ENCODE results near the gene ASB14.

ASB14 gene

GRCh38 chr3:57279685-57280084 is 12.8 kb downstream of the ASB14 start:
- no peaks in the 10 kb centered on the region for H3K27me3 ChIP-seq (ENCODE audit: insufficient read depth, low read length)
- no peaks in the 10 kb centered on the region for H3K79me2 ChIP-seq (ENCODE audit: insufficient read depth, low read length)
- no peak overlapping the region for H2AFZ ChIP-seq (ENCODE audit: low read length)
- no peaks in the 10 kb centered on the region for H3K4me1 ChIP-seq (ENCODE audit: insufficient read depth, low read length, severe bottlenecking)
- no peaks in the 10 kb centered on the region for H3K9me2 ChIP-seq (ENCODE audit: low read depth, low read length)
- H3K27ac ChIP-seq (ENCODE audit: low read depth, low read length, poor library complexity, severe bottlenecking): no peak overlapping the region
- H3K4me3 ChIP-seq (ENCODE audit: low read depth, low read length, poor library complexity, severe bottlenecking): no peak overlapping the region
- H3K4me2 ChIP-seq (ENCODE audit: low read length): no peak overlapping the region
- H3K9ac ChIP-seq (ENCODE audit: low read length): no peak overlapping the region
- TF ChIP-seq, protein P1, sequence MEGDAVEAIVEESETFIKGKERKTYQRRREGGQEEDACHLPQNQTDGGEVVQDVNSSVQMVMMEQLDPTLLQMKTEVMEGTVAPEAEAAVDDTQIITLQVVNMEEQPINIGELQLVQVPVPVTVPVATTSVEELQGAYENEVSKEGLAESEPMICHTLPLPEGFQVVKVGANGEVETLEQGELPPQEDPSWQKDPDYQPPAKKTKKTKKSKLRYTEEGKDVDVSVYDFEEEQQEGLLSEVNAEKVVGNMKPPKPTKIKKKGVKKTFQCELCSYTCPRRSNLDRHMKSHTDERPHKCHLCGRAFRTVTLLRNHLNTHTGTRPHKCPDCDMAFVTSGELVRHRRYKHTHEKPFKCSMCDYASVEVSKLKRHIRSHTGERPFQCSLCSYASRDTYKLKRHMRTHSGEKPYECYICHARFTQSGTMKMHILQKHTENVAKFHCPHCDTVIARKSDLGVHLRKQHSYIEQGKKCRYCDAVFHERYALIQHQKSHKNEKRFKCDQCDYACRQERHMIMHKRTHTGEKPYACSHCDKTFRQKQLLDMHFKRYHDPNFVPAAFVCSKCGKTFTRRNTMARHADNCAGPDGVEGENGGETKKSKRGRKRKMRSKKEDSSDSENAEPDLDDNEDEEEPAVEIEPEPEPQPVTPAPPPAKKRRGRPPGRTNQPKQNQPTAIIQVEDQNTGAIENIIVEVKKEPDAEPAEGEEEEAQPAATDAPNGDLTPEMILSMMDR (IDR thresholded peaks at IDR 0.05; ENCODE audit: low read length): no peak
- no peaks in the 10 kb centered on the region for H3K9me3 ChIP-seq (ENCODE audit: low read length)
- peaks cover 1% of the 10 kb centered on the region for H3K36me3 ChIP-seq (ENCODE audit: insufficient read depth, low read length)
- no peaks in the 10 kb centered on the region for H4K20me1 ChIP-seq (ENCODE audit: insufficient read depth, low read length)
- no peaks in the 10 kb centered on the region for H3F3A ChIP-seq (ENCODE audit: insufficient read depth, low read length)

DNA sequence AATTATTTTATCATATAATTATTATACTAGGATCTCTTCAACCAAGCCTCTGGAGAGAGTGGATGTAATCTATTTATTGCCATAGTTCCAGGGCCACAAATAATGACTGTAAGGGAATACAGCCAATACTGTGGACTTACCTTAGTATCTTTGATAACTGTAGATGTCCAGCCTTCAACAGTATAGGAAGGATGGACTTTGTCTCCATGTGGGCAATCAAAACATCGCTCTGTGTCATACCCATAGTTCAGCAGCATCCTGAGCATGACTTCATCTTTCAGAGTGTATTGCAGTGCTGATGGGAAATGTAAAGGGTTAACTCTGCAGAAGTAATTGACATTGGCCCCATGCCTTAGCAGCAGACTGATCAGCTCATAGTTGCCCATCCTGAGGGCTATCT is 14.2 kb downstream of the ASB14 start:
- no peaks in the 10 kb centered on the region for H3K79me2 ChIP-seq (ENCODE audit: insufficient read depth, low read length)
- H3K4me1 ChIP-seq (ENCODE audit: insufficient read depth, low read length, severe bottlenecking): no peaks in the 10 kb centered on the region
- H3K9me2 ChIP-seq (ENCODE audit: low read depth, low read length): no peaks in the 10 kb centered on the region
- peaks cover 13% of the 10 kb centered on the region for H3K36me3 ChIP-seq (ENCODE audit: insufficient read depth, low read length)
- H3K27ac ChIP-seq (ENCODE audit: low read depth, low read length, poor library complexity, severe bottlenecking): no peak overlapping the region
- H3F3A ChIP-seq (ENCODE audit: insufficient read depth, low read length): no peaks in the 10 kb centered on the region; the same call in 1 of the 2 replicates
- no peaks in the 10 kb centered on the region for H3K9me3 ChIP-seq (ENCODE audit: low read length)
- no peaks in the 10 kb centered on the region for H4K20me1 ChIP-seq (ENCODE audit: insufficient read depth, low read length)
- H2AFZ ChIP-seq (ENCODE audit: low read length): no peak overlapping the region
- TF ChIP-seq EZH2 (IDR thresholded peaks at IDR 0.05; ENCODE audit: borderline replicate concordance, low read length): no peak
- TF ChIP-seq, protein P1 (IDR thresholded peaks at IDR 0.05; ENCODE audit: low read length): no peak
- H3K9ac ChIP-seq (ENCODE audit: low read length): no peak overlapping the region
- H3K4me3 ChIP-seq (ENCODE audit: low read depth, low read length, poor library complexity, severe bottlenecking): no peak overlapping the region
- H3K27me3 ChIP-seq (ENCODE audit: insufficient read depth, low read length): no peaks in the 10 kb centered on the region
- H3K4me2 ChIP-seq (ENCODE audit: low read length): no peak overlapping the region

GRCh38 chr3:57275393-57275792 is 17.1 kb downstream of the ASB14 start:
- Histone ChIP-seq H4K20me1 (ENCODE audit: insufficient read depth, low read length) (no peaks in the 10 kb centered on the region), H3K9ac (ENCODE audit: low read length) (no peak overlapping the region), H3K9me2 (ENCODE audit: low read depth, low read length) (no peaks in the 10 kb centered on the region), H3K36me3 (ENCODE audit: insufficient read depth, low read length) (peaks cover 38% of the 10 kb centered on the region), H3K4me2 (ENCODE audit: low read length) (no peak overlapping the region), H2AFZ (ENCODE audit: low read length) (no peak overlapping the region), H3K4me1 (ENCODE audit: insufficient read depth, low read length, severe bottlenecking) (no peaks in the 10 kb centered on the region), H3K27me3 (ENCODE audit: insufficient read depth, low read length) (no peaks in the 10 kb centered on the region), H3K79me2 (ENCODE audit: insufficient read depth, low read length) (no peaks in the 10 kb centered on the region), H3F3A (ENCODE audit: insufficient read depth, low read length) (no peaks in the 10 kb centered on the region; the same call in 1 of the 2 replicates), H3K4me3 (ENCODE audit: low read depth, low read length, poor library complexity, severe bottlenecking) (no peak overlapping the region), H3K27ac (ENCODE audit: low read depth, low read length, poor library complexity, severe bottlenecking) (no peak overlapping the region), H3K9me3 (ENCODE audit: low read length) (no peaks in the 10 kb centered on the region)
- TF ChIP-seq, protein P1 (IDR thresholded peaks at IDR 0.05; ENCODE audit: low read length): no peak
- no peak for TF ChIP-seq EZH2 (IDR thresholded peaks at IDR 0.05; ENCODE audit: borderline replicate concordance, low read length)
